ENCODE measurements around the gene MSX2.

The MSX2 gene

GRCh38 chr5:174724484-174725260 is at the start of gene MSX2:
TSS of gene MSX2 (plus strand) at chr5:174724582. CDS start at chr5:174724660, 78 bp downstream.
- peak; percentile 24 for DNase-seq

DNA sequence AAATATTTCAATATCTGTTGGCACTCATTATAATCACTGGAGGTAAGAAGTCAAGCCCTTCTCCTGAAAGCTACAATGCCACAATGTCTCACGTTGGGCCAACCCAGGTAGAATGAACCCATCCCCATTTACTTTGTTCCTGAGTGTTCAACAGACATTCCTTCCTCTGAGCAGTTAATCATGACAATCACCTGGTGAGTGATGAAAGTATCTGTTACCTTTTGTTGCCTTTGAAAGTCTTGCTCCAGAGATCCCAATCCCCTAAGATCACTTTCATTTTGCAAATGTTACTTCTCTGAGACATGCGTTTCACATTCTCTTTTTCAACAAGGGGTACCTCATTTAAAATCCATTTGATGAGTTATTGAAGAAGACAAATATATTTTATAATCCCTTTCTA is 49.3 kb upstream of the MSX2 start:
- DNase-seq, result no peak

DNA sequence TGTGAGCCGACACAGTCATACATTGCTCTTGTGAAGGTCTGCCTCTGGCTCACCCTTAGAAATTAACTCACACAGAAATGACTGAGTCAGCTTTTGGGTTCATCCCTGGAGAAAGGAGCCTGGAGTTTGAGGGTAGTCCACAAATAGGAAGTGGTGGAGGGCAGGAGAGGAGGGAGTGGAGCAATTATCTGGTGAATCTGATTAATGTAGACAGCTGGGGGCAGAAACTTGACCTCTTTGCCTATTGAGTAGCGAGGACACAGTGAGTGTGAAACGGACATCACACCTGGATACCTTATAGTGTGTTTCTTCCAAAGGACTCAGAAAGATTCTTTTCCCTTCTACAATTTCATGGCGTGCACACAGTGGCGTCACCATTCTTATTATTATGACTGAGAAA is 48.5 kb upstream of the MSX2 start:
- no peak for DNase-seq

DNA sequence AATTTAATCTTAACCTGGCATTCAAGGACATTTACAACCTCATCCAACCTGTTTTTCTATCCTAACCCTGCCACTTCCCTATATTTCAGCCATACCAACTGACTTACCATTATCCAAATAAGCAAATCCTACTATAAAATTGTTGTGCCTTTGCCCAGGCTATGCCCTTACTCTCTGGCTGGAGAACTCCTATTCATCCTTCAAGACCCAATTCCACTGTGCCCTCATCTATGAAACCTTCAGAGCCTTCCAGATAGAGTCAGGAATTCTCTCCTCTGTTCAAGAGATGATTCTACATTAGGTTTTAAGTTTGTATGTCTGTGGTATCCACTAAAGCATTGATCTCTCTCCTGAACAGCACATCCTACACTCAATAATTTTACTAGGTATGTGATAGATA is 46.3 kb upstream of the MSX2 start:
- no peak for DNase-seq

GRCh38 chr5:174680901-174681565 is 43.3 kb upstream of the MSX2 start:
- no peak for DNase-seq

DNA sequence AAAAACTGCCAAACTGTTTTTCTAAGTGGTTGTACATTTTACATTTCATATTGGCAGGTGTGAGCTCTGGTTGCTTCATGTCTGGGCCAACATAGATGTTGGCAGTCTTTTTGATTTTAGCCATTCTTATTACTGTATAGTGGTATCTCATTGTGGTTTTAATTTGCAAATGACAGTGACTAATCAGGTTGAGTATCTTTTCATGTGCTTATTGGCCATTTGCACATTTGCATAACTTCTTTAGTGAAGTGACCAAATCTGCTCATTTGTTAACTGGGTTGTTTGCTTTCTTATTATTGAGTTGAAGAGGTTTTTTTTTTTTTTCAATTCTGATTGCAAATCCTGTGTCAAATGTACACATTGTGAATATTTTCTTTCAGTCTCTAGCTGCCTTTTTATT is 36.9 kb upstream of the MSX2 start:
- DNase-seq, result no peak

DNA sequence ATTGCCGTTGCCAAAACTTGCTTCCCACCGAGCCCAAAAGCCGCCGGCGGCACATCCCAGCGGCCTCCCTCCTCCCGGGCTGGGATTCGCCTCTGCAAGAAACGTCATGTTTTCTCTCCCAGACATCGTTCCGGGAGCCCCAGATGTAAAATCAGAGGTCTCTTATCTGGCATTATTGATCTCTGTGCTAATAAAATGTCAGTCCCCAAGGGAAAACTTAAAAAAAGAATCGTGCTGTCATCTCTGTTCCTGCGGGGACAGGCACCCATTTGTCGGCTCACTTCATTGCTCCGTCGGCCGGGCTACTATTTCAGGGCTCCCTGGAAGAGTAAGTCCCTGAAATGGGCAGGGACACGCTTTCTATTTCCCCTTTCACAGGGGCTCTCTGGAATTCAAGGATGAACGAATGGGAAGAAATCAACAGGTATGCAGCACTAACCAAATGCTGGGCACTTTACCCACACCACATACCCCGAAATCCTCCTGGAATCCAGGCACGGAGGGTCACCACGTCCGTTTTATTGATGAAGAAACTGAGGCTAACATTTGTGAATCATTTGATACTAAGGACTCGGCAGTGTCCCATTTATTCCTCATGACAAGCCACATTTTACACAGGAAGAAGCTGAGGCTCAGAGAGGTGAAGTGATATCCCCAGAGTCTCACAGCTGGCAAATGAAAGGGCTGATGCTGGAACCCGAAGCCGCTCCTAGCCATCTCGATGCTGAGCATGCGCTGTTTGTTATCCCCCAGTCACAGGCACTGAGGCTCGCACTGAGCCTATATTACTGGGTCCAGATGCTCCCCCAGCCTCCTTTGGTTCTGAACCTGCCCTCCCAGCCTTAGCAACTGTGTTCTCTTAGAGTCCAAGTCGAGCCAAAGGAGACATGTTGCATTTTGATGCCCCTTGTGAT is 35.7 kb upstream of the MSX2 start:
- no peak for DNase-seq

DNA sequence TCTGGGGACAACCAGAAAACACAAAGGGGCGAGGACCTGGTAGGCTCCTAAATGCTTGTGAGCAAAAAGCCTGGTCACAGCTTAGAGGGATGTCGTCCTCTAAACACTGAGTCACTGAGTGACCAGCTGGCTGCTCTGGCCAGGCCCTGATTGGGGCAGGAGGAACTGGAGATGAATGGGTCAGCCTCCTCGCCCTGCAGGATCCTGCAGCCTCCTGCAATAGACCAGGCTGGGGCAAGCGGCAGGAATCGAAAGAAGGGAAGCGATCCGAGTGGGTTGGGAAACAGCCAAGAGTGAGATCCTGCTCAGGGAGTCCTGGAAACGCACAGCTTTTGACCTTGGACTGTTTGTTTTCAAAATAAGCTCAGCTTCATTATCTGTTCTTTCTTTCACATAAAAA is 34.1 kb upstream of the MSX2 start:
- DNase-seq, result no peak

- DNase-seq, result no peak
Measured at GRCh38 chr5:174692381-174692780, 32.0 kb upstream of the MSX2 start.

GRCh38 chr5:174692982-174693422 is 31.4 kb upstream of the MSX2 start:
- no peak for DNase-seq

DNA sequence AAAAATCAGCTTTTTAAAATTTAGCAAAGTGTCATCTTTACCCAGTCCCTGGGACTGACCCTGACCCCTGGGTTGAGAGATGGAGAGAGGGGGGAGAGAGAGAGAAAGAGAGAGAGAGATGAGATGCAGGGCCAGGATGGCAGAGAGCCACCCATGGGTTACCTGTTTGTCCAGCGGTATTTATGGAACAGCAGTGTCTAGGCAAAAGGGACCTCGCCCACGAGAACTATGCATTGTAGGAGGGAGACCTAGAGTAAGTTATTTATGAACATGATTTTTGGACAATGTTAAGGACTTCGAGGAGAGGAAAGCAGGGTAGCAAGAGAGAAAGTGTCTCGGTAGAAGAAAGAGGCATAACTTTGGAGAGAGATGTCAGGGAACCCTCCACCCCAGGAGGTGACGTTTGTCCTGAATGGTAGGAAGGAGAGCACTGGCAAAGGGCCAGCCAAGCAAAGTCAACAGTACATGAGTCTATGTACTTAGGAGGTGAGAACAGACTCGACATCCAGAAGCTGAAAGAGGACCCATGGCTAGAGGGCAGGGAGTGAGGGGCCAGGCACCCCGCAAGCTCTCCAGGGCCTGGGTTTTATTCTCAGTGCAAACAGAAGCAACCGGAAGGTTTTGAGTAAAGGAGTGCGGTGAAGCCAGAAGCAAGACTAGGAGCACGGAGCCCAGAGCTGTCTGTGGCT is 30.5 kb upstream of the MSX2 start:
- DNase-seq, result no peak

DNA sequence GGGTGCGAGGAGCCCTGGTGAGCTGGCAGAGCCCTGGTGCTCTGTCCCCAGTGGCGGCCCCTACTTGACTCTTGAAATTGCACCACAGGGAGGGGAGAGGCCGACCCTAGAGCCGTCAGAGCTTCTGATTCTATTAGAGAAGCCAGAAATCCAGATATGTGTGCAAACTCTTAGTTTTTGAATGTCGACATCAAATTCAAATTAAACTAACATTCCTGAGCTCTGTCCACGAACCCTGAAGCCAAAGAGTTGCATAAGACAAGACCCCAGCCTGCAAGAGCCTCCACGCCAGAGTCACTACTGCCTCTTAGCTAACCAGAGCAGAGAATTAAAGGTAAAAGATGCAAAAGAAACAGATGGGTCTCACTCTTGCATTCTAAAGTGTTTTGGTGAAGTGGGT is 29.8 kb upstream of the MSX2 start:
- DNase-seq, result no peak

GRCh38 chr5:174698156-174698555 is 26.2 kb upstream of the MSX2 start:
- no peak for DNase-seq

DNA sequence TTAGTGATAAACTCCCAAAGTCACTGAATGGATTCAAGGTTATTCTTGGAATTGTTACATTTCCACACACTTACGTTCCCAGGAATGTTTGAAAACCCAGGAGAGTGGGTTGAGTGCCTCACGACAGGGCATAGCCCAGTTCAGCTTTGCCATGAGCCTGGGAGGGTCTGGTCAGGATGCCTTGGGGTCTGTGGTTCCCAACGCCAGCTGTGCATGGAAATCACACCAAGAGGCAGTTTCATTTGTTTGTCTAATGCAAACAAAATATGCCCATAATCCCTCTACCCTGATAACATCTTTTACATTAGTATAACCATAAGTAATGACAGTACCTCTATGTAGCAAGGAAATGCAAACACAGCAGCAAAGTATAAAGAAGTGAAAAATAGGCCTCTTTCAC is 25.3 kb upstream of the MSX2 start:
- no peak for DNase-seq

- DNase-seq, result no peak
Measured at GRCh38 chr5:174706997-174707572, 17.3 kb upstream of the MSX2 start.

- DNase-seq, result no peak
Measured at GRCh38 chr5:174707671-174708070, 16.7 kb upstream of the MSX2 start.

- DNase-seq, result no peak
Measured at GRCh38 chr5:174708476-174709207, 15.7 kb upstream of the MSX2 start.

DNA sequence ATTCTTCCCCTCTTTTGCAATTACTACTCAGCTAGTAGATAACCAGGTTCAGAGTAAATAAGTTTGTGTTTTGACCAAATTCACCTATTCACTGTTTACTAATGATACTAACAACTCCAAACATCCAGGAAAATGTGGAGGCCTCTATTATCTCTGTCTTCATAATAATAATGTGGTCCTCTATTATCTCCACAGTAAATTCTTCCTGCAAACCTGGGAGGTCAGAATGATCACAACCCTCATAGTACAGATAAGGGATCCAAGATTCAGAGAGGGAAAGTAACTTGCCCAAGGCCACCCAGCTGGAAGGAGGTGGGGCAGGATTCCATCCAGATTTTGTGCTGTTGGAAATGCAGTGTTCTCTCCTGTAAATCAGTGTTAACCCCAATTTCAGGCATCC is 9.6 kb upstream of the MSX2 start:
- no peak for DNase-seq

DNA sequence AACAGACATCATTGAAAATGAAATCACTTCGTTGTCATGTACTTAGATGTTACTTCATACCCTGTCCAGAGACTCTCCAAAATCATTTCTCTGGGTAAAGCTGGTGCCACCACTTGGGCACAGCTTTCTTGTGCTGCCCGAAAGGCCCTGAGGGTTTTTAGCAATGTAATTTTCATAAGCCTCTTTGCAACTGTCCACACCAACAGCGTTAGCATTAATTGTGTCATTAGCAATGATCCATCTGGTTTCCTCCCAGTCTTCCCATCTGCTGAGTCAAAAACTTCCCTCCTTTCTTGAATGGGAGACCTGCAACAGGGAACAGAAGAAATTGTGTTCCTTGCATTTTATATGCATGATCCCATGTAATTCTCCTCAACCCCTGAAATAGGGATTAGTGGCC is 8.6 kb upstream of the MSX2 start:
- DNase-seq, result no peak

DNA sequence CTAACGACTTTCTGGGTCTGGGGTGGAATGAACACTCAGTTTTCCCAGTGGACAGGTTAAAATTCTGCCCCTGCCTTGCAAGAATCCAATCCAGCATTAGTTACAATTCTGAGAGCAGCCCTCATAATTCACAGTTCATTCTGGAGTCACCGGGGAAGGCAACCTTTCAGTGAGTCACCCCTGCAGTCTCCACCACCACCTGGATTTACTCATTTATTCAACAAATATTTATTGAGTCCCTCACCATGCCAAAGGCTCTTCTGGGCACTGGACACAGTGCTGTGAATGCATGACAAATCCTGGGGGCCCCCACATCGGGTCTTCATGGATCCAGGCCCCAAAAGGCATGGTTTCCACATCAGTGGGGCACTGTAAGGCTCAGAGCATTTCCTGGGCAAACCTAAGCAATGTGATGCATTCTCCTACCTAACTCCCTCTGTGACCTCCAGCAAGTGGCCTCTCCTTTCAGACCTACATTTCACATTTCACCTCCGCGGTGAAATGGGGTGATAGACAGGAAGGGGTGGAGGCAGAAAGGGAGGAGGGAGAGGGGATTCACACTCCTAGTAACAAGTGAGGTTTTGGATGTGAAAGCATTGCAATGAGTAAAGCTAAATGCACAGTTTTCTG is 6.4 kb upstream of the MSX2 start:
- DNase-seq, result no peak

- no peak for DNase-seq
Measured at GRCh38 chr5:174718880-174719610, 5.3 kb upstream of the MSX2 start.

Data from NCI-H2171 treated with DMSO at 0.1 percent for 48 hours (cell line).